Measurements from ENCODE around the gene TCEAL8. TPM values are rescaled to one million over a fixed set of nuclear protein-coding genes. Genes with fewer than 3 reads are reported as not detected.

The TCEAL8 gene
- total and polyA plus RNA-seq, 8 donors: 20.0 to 118 (median 78.3) TPM

Other genes starting within 250 kb of the TCEAL8 start
- gene BEX1, start 191.0 kb downstream of the TCEAL8 start, total RNA-seq: 10 to 100 TPM in 1 of 5 donors, not detected in 4; 19.5 TPM
- gene BEX1, start 191.0 kb downstream of the TCEAL8 start, polyA plus RNA-seq: 10 to 100 TPM in 1 of 3 donors, 1 to 10 TPM in 2; 8.4 to 10.3 (median 8.6) TPM
- 1 to 10 TPM in 1 of 5 donors, not detected in 4; 6.7 TPM for gene NXF3, start 162.0 kb downstream of the TCEAL8 start, total RNA-seq
- gene NXF3, start 162.0 kb downstream of the TCEAL8 start, polyA plus RNA-seq: under 1 TPM in 2 of 3 donors, not detected in 1; 0.38 to 0.62 TPM
- gene BEX4, start 40.0 kb downstream of the TCEAL8 start, total RNA-seq: 10 to 100 TPM in 4 of 5 donors, 1 to 10 TPM in 1; 5.8 to 53.2 (median 19.6) TPM
- 10 to 100 TPM; 35.9 to 48.4 (median 40.0) TPM for gene BEX4, start 40.0 kb downstream of the TCEAL8 start, polyA plus RNA-seq
- gene TCEAL5, start 21.6 kb upstream of the TCEAL8 start, total RNA-seq: 1 to 10 TPM in 1 of 5 donors, not detected in 4; 1.7 TPM
- 1 to 10 TPM in 1 of 3 donors, under 1 TPM in 2; 0.43 to 1.2 (median 0.61) TPM for gene TCEAL5, start 21.6 kb upstream of the TCEAL8 start, polyA plus RNA-seq
- 10 to 100 TPM in 2 of 5 donors, under 1 TPM in 1, not detected in 2; 0.87 to 83.3 (median 20.0) TPM for gene BEX2, start 55.8 kb upstream of the TCEAL8 start, total RNA-seq
- 10 to 100 TPM; 16.9 to 29.1 (median 20.8) TPM for gene BEX2, start 55.8 kb upstream of the TCEAL8 start, polyA plus RNA-seq
- 10 to 100 TPM in 3 of 5 donors, 1 to 10 TPM in 2; 2.6 to 51.3 (median 17.0) TPM for gene TCEAL7, start 75.1 kb upstream of the TCEAL8 start, total RNA-seq
- 10 to 100 TPM in 1 of 3 donors, 1 to 10 TPM in 2; 5.6 to 12.3 (median 9.8) TPM for gene TCEAL7, start 75.1 kb upstream of the TCEAL8 start, polyA plus RNA-seq
- 100 to 1,000 TPM in 1 of 5 donors, 10 to 100 TPM in 4; 16.1 to 128 (median 46.1) TPM for gene TCEAL9, start 101.4 kb upstream of the TCEAL8 start, total RNA-seq
- gene TCEAL9, start 101.4 kb upstream of the TCEAL8 start, polyA plus RNA-seq: 100 to 1,000 TPM in 2 of 3 donors, 10 to 100 TPM in 1; 54.7 to 185 (median 128) TPM
- 100 to 1,000 TPM in 1 of 5 donors, 10 to 100 TPM in 3, 1 to 10 TPM in 1; 1.2 to 146 (median 28.6) TPM for gene BEX3, start 121.4 kb upstream of the TCEAL8 start, total RNA-seq
- 100 to 1,000 TPM in 1 of 3 donors, 10 to 100 TPM in 2; 73.5 to 101 (median 94.7) TPM for gene BEX3, start 121.4 kb upstream of the TCEAL8 start, polyA plus RNA-seq

Measured in stomach (tissue), 8 donors.